HS-27A (cell line): Measurements from ENCODE around the gene SMIM14.
A peak's percentile ranks its signal among the peaks of the same experiment; 100 is the strongest.
"Not testable (repeated sequence)": the region's sequence is repeated elsewhere in the genome, so short reads cannot be mapped to it uniquely, and the experiment has no call there.

Experiments used
- DNase-seq: peaks from one replicate; pipeline ENCODE4 v3.0.0-alpha.2; 2012; ENCODE audit warnings: low read depth, missing footprints

Gene SMIM14

GRCh38 chr4:39530682-39531081 lies 108.0 kb downstream of the SMIM14 start:
- no peak for DNase-seq

DNA sequence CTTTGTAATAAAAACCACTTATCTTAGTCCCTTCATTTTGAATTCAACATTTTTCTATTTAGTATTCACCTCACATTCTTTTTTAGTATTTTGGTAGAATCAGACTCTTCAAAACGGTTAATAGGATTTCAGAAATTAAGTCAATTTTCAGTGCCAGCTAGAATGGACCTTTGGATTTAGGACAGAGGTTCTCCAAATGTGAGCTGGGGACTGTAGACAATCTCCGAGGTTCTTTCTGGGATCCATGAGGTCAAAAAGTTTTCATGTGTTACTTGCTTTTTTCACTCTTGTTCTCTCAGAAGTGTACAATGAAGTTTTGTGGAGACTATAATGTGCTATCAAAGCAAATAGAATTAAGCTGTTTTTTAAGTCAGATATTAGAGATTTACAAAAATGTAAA lies 109.1 kb downstream of the SMIM14 start:
- no peak for DNase-seq

DNA sequence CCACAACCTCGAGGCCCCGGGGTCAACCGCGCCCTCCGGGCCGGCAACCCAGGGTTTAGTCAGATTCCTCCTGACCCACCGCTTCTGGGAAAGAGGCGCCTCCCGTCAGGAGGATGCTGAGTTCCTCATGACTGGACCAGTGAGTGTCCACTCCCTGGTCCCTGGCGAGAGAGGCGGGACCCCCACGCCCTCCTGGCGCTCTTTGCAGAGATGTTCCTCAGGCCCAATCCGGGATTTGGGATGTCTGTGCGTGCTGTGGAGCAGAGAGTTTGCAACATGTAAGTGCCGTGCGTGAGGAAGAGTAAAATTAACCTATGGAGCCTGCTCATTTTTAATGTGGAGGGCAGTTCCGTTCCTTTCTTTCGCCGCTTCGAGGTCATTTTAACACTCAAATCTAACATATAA lies 110.6 kb downstream of the SMIM14 start:
- DNase-seq, result peak; percentile 56

GRCh38 chr4:39527296-39528060 lies 111.2 kb downstream of the SMIM14 start, which contains the start of gene UGDH:
Gene UGDH (minus strand): TSS chr4:39527439. CDS start chr4:39521512, 5,927 bp downstream.
- peak; percentile 92 for DNase-seq

GRCh38 chr4:39526765-39527295 lies 111.8 kb downstream of the SMIM14 start:
- DNase-seq, result no peak

DNA sequence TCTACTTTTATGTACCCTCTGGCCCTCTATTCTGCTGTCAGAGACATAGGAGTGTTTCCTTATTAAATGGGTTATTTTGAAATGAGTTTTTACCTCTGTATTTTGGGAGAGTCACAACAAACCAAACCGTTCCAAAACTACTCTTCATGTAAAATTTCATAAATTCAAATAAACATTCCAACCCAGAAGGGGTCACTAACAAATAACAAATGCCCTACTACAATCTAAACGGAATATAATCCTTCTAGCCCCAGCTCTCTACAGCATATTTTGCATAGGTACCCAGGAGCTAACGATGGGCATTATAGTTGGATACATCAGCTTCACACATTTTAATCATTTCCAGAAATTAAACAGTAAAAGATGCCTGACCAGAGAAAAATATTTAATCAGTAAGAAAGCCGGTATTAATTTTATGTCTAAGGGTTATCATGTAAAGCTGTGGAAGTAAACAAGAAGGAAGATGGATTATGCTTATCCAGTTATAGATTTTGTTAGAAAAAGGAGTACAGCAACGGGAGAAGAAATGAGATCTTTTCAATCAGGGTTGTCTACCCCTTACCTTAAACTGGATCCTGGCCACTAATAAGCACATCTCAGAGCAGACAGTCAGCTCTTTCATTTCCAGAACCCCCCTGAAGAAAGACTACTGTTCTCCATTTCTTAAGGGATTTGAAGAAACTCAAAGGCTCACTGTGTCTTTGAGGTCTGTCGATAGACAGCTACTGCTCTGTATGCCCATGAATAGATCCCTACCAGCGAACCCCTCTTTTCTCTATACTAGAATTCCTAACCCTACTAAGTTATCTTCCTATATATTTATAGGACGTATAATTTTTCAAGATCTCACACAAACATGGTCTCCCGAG lies 112.6 kb downstream of the SMIM14 start:
- DNase-seq, result no peak

DNA sequence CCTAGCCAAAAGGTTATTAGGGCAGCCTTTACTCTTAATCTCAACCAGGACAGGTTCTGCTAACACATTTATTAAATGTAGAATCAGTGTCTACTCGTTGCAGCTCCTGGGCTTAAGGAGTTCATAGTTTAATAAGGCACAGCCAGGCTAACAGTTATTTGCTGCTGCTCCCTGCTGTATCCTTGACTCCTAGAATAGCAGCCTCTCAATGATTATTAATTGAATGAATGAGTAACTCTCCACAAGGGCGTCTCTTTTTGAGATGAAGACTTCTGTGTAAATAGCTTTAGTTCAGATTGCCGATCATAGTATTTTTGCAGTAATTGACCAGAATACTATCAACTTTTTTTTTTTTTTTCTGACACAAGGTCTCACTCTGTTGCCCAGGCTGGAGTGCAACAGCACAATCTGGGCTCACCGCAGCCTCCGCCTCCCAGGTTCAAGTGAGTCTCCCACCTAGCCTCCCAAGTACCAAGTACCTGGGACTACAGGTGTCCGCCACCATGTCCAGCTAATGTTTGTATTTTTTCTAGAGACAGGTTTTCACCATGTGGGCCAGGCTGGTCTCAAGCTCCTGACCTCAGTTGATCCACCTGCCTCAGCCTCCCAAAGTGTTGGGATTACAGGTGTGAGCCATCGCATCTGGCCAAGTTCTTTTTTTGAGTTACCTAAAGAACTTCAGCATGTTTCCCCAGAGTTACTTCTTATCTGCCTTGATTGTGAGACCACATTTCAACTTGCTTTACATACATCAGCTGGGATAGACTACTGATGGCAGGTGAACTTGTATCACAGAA lies 114.3 kb downstream of the SMIM14 start:
- no peak for DNase-seq

GRCh38 chr4:39522068-39522467 lies 116.6 kb downstream of the SMIM14 start:
- no peak for DNase-seq

- no peak for DNase-seq
Observed at GRCh38 chr4:39521253-39521919, 117.3 kb downstream of the SMIM14 start.

DNA sequence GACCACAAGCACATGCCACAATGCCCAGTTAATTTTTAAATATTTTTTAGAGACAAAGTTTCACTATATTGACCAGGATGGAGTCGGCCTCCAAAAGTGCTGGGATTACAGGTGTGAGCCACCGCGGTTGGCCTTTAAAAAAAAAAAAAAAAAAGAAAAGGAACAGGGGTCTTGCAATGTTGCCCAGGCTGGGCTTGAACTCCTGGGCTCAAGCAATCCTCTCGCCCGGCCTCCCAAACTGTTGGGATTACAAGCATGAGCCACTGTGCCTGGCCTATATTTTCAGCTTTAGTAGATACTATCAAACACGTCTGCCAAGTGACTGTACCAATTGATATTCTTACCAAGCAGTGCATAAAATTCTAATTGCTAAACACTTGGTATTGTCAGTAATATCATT lies 120.2 kb downstream of the SMIM14 start:
- DNase-seq, result no peak

DNA sequence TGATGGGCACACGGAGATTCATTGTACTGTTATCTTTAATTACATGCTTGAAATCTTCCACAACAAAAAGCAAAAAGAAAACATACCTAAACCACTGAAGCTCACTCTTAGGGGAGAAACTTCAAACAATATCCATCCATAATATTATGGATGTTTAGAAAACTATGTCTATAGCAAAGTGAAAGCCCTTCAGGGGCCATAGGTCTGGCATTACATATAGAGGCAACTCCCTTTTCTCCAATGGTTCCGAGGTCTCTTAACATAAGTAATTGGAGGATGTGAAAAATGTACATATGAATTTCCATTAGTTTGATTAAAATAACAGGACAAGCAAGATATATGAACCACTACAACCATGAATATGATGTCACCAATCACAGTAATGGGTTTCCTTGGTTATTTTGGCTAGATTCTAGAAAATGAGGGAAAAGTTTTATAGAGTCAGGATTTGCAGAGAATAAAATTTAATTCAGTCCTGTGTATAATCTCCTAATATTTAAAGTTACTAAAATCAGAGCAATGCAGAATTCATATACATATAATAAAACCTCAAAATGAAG lies 122.2 kb downstream of the SMIM14 start:
- no peak for DNase-seq

DNA sequence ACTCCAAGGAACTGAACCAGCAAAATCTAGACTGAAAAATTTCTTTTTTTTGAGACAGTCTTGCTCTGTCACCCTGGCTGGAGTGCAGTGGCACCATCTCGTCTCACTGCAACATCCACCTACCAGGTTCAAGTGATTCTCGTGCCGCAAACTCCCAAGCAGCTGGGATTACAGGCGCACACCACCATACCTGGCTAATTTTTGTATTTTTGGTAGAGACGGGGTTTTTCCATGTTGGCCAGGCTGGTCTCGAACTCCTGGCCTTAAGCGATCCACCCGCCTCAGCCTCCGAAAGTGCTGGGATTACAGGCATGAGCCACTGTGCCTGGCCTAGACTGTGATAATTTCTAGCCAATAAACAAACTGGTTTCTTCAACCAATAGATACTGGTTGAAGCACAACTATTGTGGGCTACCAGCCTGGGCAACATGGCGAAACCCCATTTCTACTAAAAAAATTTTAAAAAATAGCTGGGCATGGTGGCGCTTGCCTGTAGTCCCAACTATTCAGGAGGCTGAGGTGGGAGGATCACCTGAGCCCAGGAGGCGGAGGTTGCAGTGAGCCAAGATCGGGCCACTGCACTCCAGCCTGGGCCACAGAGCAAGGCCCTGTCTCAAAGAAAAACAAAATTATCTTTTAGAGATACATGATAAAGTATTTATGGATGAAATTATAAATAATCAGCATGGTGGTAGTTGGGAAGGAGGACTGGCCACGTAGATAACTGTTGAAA lies 122.8 kb downstream of the SMIM14 start:
- not testable (repeated sequence) for DNase-seq

GRCh38 chr4:39514888-39515401 lies 123.7 kb downstream of the SMIM14 start:
- no peak for DNase-seq

DNA sequence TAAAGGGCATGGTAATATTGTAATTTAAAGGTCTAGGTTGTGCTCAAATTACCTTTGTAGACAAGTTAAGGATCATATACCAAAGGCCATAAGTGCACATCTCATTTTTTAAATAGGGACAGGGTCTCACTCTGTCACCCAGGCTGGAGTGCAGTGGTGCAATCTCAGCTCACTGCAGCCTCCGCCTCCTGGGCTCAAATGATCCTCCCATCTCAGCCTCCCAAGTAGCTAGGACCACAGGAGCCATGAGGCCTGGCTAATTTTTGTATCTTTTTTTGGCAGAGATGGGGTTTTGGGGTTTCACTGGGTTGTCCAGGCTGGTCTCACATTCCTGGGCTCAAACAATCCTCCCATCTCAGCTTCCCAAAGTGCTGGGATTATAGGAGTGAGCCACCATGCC lies 124.4 kb downstream of the SMIM14 start:
- not testable (repeated sequence) for DNase-seq

- no peak for DNase-seq
Observed at GRCh38 chr4:39510348-39510929, 128.2 kb downstream of the SMIM14 start.

- no peak for DNase-seq
Observed at GRCh38 chr4:39505581-39505980, 133.1 kb downstream of the SMIM14 start.

GRCh38 chr4:39504538-39504937 lies 134.1 kb downstream of the SMIM14 start:
- no peak for DNase-seq

- DNase-seq, result not testable (repeated sequence)
Observed at GRCh38 chr4:39502664-39503035, 136.0 kb downstream of the SMIM14 start.

DNA sequence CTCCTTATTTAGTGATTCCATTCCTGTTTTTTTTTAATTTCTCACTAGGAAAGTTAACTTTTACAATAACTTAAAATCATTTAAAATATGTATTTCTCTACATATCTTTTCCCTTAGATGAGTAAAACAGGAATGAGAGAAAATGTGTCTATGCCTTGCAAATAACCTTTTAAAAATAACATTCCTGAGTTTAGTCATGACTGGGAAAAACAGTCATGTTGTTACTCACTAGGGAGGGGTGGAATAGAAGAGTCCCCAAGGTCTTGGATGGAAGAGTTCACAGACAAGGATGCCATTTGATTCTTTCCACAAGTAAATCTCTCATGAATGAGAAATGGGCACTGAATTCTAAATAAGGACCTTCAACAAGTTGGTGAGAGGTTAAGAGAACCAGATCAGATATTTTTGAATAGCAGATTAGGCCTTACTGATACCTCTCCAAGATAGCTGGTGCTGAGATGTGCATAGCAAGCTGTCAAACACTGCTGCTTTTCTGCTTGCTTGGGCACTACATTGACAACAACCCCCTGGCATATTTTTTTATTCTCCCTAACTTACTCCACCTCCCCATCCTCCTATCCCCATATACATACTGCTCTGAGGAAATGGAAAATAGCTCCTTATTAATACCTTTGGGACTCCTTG lies 136.5 kb downstream of the SMIM14 start:
- no peak for DNase-seq

DNA sequence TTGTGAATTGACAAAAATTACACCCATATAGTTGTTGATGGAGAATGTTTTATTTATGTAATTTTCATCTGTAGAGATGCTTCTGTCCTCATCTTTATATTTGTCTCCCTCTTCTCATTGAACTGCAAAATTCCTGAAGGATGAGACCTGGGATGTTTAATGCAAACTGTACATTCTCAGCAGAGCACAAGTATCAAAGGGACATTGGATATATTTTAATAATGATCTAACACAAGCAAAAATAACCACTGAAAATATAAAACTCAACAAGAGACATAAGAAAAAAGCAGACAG lies 140.0 kb downstream of the SMIM14 start:
- no peak for DNase-seq
